Measurements from ENCODE around the gene XPR1. TPM values are rescaled to one million over a fixed set of nuclear protein-coding genes. Genes with fewer than 3 reads are reported as not detected.
A peak's percentile ranks its signal among the peaks of the same experiment; 100 is the strongest.

XPR1 gene
- total RNA-seq, 1 donor from 2014 or later = 26.0 TPM

DNA sequence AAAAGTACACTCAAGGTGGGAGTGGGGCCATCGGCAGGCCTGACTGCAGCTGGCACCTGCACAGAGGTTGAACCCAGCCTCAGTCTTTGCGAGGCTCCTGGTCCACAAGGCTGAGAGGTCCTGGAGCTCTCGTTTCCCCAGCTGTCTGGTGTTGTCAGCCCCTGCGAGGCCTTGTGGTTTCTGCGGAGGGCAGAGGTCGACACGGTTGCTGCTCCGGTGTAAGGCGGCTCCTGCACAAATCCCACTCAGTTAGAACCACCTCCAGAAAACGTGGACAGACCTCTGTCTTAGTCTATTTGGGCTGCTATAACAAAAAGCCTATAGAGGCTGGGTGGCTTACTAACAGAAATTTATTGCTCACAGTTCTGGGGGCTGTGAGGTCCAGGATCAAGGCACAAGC, 286.7 kb downstream of the XPR1 start:
- DNase-seq = no peak

- no peak for DNase-seq
Observed at GRCh38 chr1:180919183-180919700, 287.4 kb downstream of the XPR1 start.

DNA sequence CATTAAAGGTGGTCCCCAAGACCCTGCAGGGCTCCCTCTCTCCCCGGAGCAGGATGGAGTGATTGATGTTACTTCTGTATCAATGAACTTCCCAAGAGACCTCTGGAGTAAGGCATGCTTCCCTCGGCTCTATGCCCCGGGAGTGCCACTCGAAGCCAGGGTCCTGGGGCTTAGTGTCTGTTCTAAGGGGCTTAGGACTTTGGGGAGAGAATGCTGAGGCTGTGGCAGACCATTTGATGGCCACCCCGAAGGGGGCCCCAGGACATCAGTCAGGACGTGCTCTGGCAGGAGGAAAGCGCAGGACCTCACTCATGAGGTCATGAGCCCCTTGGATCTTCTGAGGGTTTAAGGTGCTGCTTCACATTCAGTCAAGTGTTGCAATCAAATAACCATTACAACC, 288.4 kb downstream of the XPR1 start:
- DNase-seq = no peak

DNA sequence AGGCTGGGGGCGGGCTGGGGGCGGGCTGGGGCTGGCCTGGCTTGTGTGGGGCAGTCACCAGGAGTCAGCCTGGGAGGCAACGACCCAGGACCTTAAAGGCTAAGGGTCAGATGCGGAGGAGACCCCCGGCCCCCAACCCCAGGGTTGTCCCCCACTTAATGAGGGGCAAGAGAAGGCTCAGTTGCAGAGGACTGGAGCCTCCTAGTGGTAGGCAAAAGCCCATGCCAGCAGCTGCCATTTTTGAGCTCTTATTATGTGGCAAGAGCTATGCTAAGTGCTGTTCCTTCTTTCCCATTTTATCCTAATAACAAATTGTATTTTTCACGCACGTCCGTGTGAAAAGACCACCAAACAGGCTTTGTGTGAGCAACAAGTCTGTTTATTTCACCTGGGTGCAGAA, 288.9 kb downstream of the XPR1 start:
- peak; percentile 19 for DNase-seq

DNA sequence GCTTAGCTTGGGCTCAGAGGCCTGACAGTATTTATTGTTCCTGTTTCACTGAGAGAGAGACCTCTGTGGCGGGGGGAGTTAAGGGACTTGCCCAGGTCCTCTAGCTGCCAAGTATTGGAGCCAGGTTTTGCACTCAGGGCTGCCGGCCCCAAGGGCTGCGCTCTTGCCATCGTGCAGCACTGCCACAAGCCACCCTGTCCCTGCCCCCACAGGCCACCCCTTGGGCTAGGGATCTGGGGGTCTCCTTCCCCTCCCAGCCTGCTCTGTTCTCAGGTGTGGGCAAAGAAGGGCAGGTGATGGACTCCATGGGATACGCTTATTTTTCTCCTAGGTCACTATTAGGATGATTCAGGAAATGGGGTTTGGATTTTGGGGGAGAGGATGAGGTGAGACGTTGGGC, 289.6 kb downstream of the XPR1 start:
- DNase-seq = no peak

DNA sequence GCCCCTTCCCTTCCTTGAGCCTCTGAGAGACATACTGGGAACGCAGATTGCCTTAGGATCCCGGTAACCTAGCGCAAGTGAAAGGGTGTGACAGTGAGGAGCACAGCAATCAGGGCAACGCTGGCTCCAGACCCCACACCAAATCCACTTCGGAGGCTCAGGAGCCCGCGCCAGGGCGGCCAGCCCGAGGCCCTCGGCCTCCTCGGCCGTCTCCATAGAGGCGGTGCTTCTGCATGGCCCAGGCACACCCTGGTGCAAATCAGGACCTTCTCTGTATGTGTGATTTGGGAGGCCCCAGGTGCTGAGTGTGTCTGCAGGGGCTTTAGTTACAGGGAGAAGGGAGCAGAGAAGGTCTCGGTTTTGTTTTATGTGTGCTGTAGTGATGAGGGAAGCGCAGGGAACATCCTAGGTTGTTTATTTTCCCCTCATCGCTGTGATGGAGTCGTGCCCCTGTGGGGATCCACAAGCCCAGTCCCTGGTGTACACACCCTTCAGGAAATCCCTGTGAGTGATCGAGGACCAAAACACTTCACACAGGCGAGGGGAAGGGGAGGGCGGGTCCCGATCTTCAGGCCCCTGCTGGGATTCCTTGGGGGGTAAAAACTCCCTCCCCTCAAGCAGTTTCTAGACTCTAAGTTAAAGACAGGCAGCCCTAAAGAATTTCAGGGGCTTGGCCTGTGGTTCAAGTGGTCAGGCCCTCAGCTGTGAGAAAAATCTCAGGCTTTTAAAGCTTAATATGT, 290.2 kb downstream of the XPR1 start:
- no peak for DNase-seq

- DNase-seq = no peak
Observed at GRCh38 chr1:180922631-180923015, 290.8 kb downstream of the XPR1 start.

DNA sequence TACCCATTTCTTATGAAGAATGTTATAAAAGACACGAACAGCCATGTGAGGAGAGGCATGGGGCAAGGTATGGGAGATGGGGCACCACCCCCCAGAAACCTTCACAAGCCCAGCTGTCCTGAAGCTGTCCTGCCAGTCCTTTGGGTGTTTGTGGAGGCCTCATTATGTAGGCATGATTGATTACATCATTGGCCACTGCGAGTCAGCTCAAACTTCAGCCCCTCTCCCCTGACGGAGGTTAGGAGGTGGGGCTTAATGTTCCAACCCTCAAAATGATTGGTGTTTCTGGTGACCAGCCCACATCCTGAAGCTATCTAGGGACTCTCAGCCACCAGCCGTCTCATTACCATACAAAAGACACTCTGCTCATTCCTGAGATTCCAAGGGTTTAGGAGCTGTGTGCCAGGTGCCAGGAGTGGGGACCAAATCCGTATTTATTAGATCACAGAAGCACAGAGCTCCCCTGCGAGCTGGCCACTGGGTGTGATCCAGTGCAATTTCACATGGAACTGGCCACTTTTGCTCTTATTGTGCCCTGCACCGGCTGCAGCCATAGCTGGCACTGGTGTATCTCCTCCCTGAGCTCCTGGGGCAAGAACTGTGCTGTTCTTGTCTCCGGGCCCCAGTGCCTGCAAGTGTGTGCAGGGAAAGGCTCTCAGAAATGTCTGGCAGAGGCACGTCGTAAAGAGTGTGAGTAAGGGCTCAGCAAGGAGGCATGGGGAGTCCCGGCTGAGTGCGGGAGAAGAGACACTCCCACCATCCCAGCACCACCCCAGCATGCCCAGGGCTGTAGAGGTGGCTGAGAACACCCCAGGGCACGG, 291.4 kb downstream of the XPR1 start:
- DNase-seq = peak; percentile 59

- DNase-seq = no peak
Observed at GRCh38 chr1:180923887-180924286, 292.1 kb downstream of the XPR1 start.

DNA sequence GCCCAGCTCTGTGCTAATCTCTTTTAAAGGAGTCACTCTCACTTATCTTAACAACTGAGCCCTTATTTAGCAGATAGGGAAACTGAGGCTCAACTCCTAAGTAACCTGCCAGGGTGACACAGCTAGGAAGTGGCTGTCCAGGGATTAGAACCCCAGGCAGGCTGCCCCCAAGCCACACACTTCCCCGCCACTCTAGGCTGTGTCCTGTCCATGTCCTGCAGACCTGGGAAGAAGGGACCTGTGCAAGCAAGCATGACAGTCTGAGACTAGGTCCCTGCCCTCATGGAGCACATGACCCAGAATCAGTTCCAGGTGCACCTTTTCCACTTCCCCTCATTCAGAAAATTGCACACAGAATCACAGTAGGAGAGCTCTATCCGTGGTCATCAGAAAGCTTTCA, 293.1 kb downstream of the XPR1 start:
- DNase-seq = no peak

GRCh38 chr1:180925471-180926051, 293.7 kb downstream of the XPR1 start:
- no peak for DNase-seq

DNA sequence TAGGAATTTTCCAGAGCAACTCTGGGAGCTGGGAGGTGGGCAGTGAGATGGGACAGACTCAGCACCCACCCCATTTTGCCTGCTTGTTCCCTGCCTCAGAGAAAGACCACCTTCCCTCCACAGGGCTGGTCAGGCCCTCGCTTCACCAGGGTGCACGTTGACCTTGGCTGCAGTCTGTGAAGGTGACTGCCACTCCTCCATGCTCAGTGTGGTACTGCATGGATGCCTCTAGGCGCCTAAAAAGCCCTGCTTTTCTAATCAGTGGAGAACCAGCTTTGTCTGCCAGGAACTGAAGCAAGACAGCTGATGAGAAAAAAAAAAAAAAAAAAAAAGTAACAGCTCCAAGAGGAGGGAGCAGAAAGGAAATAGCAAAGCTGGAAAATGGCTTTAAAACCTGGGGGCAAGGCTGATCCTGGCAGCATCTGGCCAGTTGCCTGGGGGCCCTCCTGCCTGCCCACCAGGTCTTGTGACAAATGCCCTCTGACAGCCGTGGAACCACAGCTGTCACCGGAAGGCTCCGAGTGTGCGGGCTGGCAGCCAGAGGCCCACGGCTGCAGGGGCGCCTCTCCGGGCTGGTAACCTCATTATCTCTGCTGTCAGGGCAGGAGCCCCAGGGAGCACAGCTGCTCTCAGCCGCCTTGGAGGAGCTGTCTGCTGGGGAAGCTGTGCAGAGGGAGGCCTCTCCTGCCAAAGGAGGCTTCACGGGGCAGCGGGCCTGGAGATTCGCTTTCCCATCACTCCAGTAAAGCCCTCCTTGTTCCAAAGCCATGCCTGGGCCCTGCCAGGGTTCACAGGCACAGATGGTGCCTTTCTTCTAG, 294.6 kb downstream of the XPR1 start:
- peak; percentile 19 for DNase-seq

- no peak for DNase-seq
Observed at GRCh38 chr1:180927348-180927747, 295.5 kb downstream of the XPR1 start.

- no peak for DNase-seq
Observed at GRCh38 chr1:180927841-180928240, 296.0 kb downstream of the XPR1 start.

DNA sequence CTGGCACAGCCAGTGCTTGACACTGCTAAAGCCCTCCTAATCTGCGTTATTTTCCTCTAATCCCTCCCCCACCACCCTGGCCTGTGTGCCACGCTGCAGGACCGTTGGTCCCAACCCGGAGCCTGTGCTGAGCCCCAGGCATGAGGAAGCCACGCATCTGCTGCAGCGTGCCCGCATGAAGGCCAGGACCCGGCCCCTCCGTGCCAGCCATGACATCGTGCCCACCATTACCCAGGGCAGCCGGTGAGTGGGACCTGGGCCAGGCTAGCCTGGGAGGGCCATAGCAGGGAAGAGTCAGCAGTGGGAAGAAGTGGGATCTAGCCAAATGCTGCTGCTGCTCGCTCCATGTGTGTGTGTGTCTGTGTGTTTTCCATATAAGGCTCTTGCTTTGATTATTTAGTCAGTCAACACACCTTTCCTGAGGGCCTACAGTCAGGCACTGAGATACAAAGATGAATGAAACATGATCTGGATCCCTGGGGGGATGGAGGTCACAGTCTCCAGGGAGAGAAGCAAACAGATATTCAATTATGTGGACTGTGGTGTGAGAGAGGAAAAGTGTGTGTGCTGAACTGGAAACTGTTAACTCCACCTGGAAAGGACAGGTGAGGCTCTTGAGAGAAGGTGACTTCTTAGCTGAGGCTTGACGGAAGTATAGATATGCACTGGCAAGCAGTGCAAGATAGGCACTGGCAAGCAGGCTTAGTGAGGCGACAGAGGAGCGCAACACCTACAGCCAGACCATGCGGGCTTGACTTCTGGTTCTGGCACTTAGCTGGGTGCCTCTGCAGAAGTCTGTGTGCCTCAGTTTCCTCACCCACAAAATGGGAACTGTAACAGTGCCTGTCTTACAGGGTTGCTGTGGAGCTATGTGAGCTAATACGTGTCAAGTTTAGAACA, 296.8 kb downstream of the XPR1 start:
- no peak for DNase-seq

DNA sequence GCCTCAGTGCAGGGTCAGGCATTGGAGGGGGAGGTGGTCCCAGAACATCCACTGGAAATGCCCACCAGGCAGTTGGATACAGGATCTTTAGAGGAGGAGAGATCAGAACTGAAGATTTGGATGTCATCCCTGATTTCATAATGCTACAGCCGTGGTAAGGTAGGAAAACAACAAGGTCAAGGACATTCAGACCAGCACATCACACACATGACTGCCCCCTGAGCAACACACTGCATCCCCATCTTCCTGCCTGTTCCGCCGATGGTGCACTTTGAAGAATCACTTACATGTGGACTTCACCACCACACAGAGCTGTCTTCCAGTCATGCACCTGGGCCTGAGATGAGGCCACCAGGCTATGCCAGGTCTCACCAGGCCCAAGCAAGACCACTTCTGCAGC, 297.6 kb downstream of the XPR1 start:
- DNase-seq = no peak

DNA sequence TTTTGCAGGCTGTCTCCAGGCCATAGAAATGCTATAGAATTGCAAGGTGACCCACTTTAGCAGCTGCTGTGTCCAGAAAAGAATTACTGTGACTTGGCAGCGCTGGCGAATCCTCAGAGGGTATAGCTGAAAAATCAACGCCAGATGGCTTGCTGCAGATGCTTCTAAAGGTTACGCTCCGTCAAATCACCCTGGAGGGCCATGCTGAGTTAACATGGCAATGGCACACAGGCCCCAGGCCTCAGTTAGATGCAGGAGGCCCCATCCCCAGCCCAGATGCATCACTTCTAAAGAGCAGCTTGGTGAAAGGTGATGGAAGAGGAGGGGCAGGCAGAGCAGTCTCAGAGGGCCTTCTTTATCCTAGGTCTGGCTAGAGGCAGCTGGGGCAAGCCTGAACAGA, 298.9 kb downstream of the XPR1 start:
- DNase-seq = no peak

- no peak for DNase-seq
Observed at GRCh38 chr1:180931529-180931928, 299.7 kb downstream of the XPR1 start.

- DNase-seq = no peak
Observed at GRCh38 chr1:180932378-180932777, 300.6 kb downstream of the XPR1 start.

GRCh38 chr1:180933141-180933540, 301.3 kb downstream of the XPR1 start:
- DNase-seq = no peak

DNA sequence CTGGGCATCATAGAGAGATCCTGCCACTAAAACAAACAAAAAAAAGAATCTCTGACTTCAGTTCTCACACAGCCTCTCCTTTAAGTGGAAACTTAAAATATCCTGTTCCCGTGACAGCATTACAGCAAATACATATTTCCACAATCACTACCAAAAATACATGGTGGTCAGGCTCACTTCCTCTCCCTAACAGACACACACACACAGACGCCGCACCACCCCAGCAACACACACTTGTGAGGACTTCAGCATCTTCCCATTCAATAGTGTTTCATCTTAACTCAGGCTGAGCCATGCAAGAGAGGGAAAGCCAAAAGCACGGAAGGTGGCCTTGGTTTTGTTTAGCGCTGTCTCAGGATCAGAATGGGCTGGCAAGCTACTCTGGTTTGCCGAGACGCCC, 302.7 kb downstream of the XPR1 start:
- no peak for DNase-seq

Measured in dermis blood vessel endothelial cell (primary cell).